ENCODE measurements around the gene FKBP7.
"Not testable (repeated sequence)": the region's sequence is repeated elsewhere in the genome, so short reads cannot be mapped to it uniquely, and the experiment has no call there.

The FKBP7 gene

GRCh38 chr2:178473931-178474330 lies 4.5 kb downstream of the FKBP7 start:
- Histone ChIP-seq H3K36me3 (ENCODE audit: low read depth) (no peaks in the 10 kb centered on the region), H3K27me3 (ENCODE audit: insufficient read depth, poor library complexity, severe bottlenecking) (no peaks in the 10 kb centered on the region), H3K9me3 (ENCODE audit: severe bottlenecking) (no peaks in the 10 kb centered on the region), H3K4me1 (ENCODE audit: insufficient read depth, poor library complexity, severe bottlenecking) (peaks cover 4% of the 10 kb centered on the region), H3K4me3 (ENCODE audit: severe bottlenecking) (no peak overlapping the region), H3K27ac (ENCODE audit: poor library complexity, severe bottlenecking) (no peak overlapping the region)
- TF ChIP-seq CTCF (IDR thresholded peaks at IDR 0.05; ENCODE audit: poor library complexity, severe bottlenecking), result no peak
- DNase-seq (ENCODE audit: low spot score) (no peak), ATAC-seq (ENCODE audit: low read depth) (no peak)

GRCh38 chr2:178473373-178473772 lies 5.0 kb downstream of the FKBP7 start:
- no peaks in the 10 kb centered on the region for H3K27me3 ChIP-seq (ENCODE audit: insufficient read depth, poor library complexity, severe bottlenecking)
- H3K27ac ChIP-seq (ENCODE audit: poor library complexity, severe bottlenecking), result no peak overlapping the region
- TF ChIP-seq CTCF (IDR thresholded peaks at IDR 0.05; ENCODE audit: poor library complexity, severe bottlenecking), result no peak
- H3K4me3 ChIP-seq (ENCODE audit: severe bottlenecking), result no peak overlapping the region
- ATAC-seq (ENCODE audit: low read depth), result no peak
- no peaks in the 10 kb centered on the region for H3K36me3 ChIP-seq (ENCODE audit: low read depth)
- H3K4me1 ChIP-seq (ENCODE audit: insufficient read depth, poor library complexity, severe bottlenecking), result peaks cover 4% of the 10 kb centered on the region
- no peak for DNase-seq (ENCODE audit: low spot score)
- H3K9me3 ChIP-seq (ENCODE audit: severe bottlenecking), result no peaks in the 10 kb centered on the region

- not testable (repeated sequence) for H3K9me3 ChIP-seq (ENCODE audit: severe bottlenecking); DNase-seq (ENCODE audit: low spot score); H3K4me1 ChIP-seq (ENCODE audit: insufficient read depth, poor library complexity, severe bottlenecking); H3K27ac ChIP-seq (ENCODE audit: poor library complexity, severe bottlenecking); ATAC-seq (ENCODE audit: low read depth); H3K4me3 ChIP-seq (ENCODE audit: severe bottlenecking); H3K36me3 ChIP-seq (ENCODE audit: low read depth); H3K27me3 ChIP-seq (ENCODE audit: insufficient read depth, poor library complexity, severe bottlenecking)
Measured at GRCh38 chr2:178471313-178471712, 7.1 kb downstream of the FKBP7 start.

GRCh38 chr2:178469219-178469849 lies 9.1 kb downstream of the FKBP7 start:
- Histone ChIP-seq H3K4me1 (ENCODE audit: insufficient read depth, poor library complexity, severe bottlenecking) (peaks cover 4% of the 10 kb centered on the region), H3K27ac (ENCODE audit: poor library complexity, severe bottlenecking) (no peak overlapping the region), H3K9me3 (ENCODE audit: severe bottlenecking) (no peaks in the 10 kb centered on the region), H3K4me3 (ENCODE audit: severe bottlenecking) (no peak overlapping the region), H3K27me3 (ENCODE audit: insufficient read depth, poor library complexity, severe bottlenecking) (no peaks in the 10 kb centered on the region), H3K36me3 (ENCODE audit: low read depth) (no peaks in the 10 kb centered on the region)
- no peak for DNase-seq (ENCODE audit: low spot score)
- no peak for ATAC-seq (ENCODE audit: low read depth)
- no peak for TF ChIP-seq CTCF (IDR thresholded peaks at IDR 0.05; ENCODE audit: poor library complexity, severe bottlenecking)

- Histone ChIP-seq H3K36me3 (ENCODE audit: low read depth) (no peaks in the 10 kb centered on the region), H3K4me1 (ENCODE audit: insufficient read depth, poor library complexity, severe bottlenecking) (no peaks in the 10 kb centered on the region), H3K27ac (ENCODE audit: poor library complexity, severe bottlenecking) (no peak overlapping the region), H3K9me3 (ENCODE audit: severe bottlenecking) (no peaks in the 10 kb centered on the region), H3K4me3 (ENCODE audit: severe bottlenecking) (no peak overlapping the region), H3K27me3 (ENCODE audit: insufficient read depth, poor library complexity, severe bottlenecking) (no peaks in the 10 kb centered on the region)
- no peak for TF ChIP-seq CTCF (IDR thresholded peaks at IDR 0.05; ENCODE audit: poor library complexity, severe bottlenecking)
- ATAC-seq (ENCODE audit: low read depth) (no peak), DNase-seq (ENCODE audit: low spot score) (no peak)
Measured at GRCh38 chr2:178457390-178457886, 21.0 kb downstream of the FKBP7 start.
